ENCODE measurements around the gene COL13A1. TPM values are rescaled to one million over a fixed set of nuclear protein-coding genes. Genes with fewer than 3 reads are reported as not detected.

Gene COL13A1
- polyA plus RNA-seq, 1 donor, result 8.7 TPM

- DNase-seq (ENCODE audit: low read depth), result no peak
Observed at GRCh38 chr10:69819716-69820506, 18.2 kb downstream of the COL13A1 start.

GRCh38 chr10:69820817-69821216, 19.1 kb downstream of the COL13A1 start:
- DNase-seq (ENCODE audit: low read depth), result no peak

- no peak for DNase-seq (ENCODE audit: low read depth)
Observed at GRCh38 chr10:69825604-69826003, 23.9 kb downstream of the COL13A1 start.

- DNase-seq (ENCODE audit: low read depth), result no peak
Observed at GRCh38 chr10:69826094-69826493, 24.4 kb downstream of the COL13A1 start.

- no peak for DNase-seq (ENCODE audit: low read depth)
Observed at GRCh38 chr10:69826789-69827554, 25.3 kb downstream of the COL13A1 start.

- DNase-seq (ENCODE audit: low read depth), result no peak
Observed at GRCh38 chr10:69828144-69828870, 26.6 kb downstream of the COL13A1 start.

GRCh38 chr10:69829775-69830174, 28.1 kb downstream of the COL13A1 start:
- DNase-seq (ENCODE audit: low read depth), result no peak

- DNase-seq (ENCODE audit: low read depth), result no peak
Observed at GRCh38 chr10:69831231-69831855, 29.6 kb downstream of the COL13A1 start.

GRCh38 chr10:69835233-69835632, 33.5 kb downstream of the COL13A1 start:
- DNase-seq (ENCODE audit: low read depth), result no peak

- no peak for DNase-seq (ENCODE audit: low read depth)
Observed at GRCh38 chr10:69835875-69836730, 34.4 kb downstream of the COL13A1 start.

GRCh38 chr10:69836731-69837030, 35.0 kb downstream of the COL13A1 start:
- no peak for DNase-seq (ENCODE audit: low read depth)

GRCh38 chr10:69837261-69837660, 35.6 kb downstream of the COL13A1 start:
- no peak for DNase-seq (ENCODE audit: low read depth)

GRCh38 chr10:69838418-69838817, 36.7 kb downstream of the COL13A1 start:
- DNase-seq (ENCODE audit: low read depth), result no peak

GRCh38 chr10:69838853-69839252, 37.1 kb downstream of the COL13A1 start:
- no peak for DNase-seq (ENCODE audit: low read depth)

GRCh38 chr10:69839696-69840345, 38.1 kb downstream of the COL13A1 start:
- no peak for DNase-seq (ENCODE audit: low read depth)

GRCh38 chr10:69840773-69841172, 39.1 kb downstream of the COL13A1 start:
- no peak for DNase-seq (ENCODE audit: low read depth)

GRCh38 chr10:69842020-69842419, 40.3 kb downstream of the COL13A1 start:
- no peak for DNase-seq (ENCODE audit: low read depth)

- no peak for DNase-seq (ENCODE audit: low read depth)
Observed at GRCh38 chr10:69842882-69843281, 41.2 kb downstream of the COL13A1 start.

GRCh38 chr10:69843923-69844322, 42.2 kb downstream of the COL13A1 start:
- DNase-seq (ENCODE audit: low read depth), result no peak

- no peak for DNase-seq (ENCODE audit: low read depth)
Observed at GRCh38 chr10:69844698-69845097, 43.0 kb downstream of the COL13A1 start.

Data from forelimb muscle (tissue), 1 donor.